Measurements from ENCODE around the gene METRN.

GRCh38 chr16:732332-732731 is 17.4 kb downstream of the METRN start:
- TF ChIP-seq CTCF (conservative IDR thresholded peaks at IDR 0.05; ENCODE audit: low read length) (no peak), EZH2phosphoT487 (IDR thresholded peaks at IDR 0.05; ENCODE audit: borderline replicate concordance) (no peak)

All from Loucy (cell line).